DMS53 (cell line): ENCODE data around the gene DYDC2.

Experiments used
- DNase-seq: peaks from one replicate; lab custom pipeline; 2025; lab: John Stamatoyannopoulos, UW

The DYDC2 gene

GRCh38 chr10:80372675-80373074 lies 16.1 kb downstream of the DYDC2 start:
- DNase-seq = no peak

DNA sequence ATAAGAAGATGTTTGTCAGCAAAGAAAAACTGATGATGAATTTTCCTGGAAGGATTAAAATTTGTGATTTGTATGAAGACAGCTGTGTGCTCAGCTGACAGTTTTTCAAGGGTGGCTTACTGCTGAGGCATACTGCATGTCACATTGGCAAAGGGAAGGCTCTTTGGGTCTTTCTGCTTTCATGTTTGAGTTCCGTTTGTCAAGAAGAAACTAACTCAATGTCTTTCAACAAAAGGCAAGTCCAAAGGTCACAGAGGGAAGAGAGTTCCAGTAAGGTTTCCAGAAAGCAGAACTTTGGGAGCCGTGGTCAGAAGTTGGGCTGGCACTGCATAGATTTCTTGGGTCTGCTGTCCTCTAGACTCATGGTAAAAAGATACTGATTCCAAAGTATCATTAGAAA lies 16.9 kb downstream of the DYDC2 start:
- DNase-seq = no peak

- no peak for DNase-seq
Observed at GRCh38 chr10:80379701-80380100, 23.1 kb downstream of the DYDC2 start.

- no peak for DNase-seq
Observed at GRCh38 chr10:80380185-80380584, 23.6 kb downstream of the DYDC2 start.

GRCh38 chr10:80382989-80383388 lies 26.4 kb downstream of the DYDC2 start:
- peak; percentile 83 for DNase-seq

- no peak for DNase-seq
Observed at GRCh38 chr10:80390740-80391139, 34.2 kb downstream of the DYDC2 start.

DNA sequence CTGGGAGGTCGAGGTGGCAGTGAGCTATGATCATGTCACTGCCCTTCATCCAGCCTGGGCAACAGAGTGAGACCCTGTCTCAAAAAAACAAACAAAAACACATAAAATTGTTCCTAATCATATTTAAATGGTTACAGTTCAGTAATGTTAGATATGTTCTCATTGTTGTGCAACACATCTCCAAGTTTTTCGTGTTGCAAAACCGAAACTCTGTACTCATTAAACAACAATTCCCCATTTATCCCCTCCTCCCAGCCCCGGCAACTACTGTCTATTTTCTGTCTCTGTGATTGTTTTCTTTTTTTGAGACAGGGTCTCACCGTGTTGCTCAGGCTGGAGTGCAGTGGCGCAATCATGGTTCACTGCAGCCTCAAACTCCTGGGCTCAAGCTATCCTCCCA lies 35.7 kb downstream of the DYDC2 start:
- DNase-seq = no peak

DNA sequence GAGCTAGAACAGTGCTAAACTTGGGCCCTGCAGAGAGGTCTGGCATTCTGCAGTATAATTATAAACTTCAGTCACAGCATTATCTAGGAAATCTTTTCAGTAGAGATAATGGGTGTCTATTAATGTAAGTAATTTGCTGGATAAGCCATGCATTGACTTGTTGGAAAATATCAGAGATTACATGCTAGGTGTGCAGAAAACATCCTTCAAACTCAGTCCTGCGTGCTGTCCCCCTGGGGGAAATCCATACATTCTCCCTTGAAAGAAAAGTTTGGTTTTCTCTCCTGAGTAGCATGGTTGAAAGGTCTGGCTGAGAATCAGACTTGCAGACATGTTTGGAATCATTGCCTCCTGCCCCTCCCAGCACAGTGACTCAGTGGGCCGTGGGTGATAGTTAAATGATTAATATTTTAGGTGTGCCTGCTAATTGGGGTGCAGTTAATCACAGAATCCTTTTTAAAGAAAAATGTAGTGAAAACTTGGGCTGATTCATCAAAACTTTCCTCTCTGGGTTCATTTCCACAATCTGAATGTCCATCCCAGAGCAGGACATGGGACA lies 37.9 kb downstream of the DYDC2 start:
- DNase-seq = no peak

DNA sequence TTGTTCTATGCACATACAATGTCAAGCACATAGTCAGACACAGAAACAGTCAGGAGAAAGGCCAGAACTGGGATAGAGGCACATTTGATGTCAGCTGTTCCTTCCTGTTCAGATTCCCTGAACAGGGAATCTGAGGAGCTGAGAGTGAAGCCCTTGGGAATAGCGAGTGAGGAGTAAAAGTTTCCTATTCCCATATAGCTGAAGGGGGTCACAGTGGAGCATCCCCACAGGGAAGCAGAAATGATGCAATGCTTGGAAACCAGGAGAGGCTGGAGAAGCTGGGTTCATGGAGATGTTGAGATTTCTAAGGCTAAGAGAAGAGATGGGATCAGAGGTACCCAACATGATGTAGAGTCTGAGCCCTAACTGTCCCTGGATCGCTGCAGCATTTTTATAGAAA lies 40.4 kb downstream of the DYDC2 start:
- DNase-seq = no peak

GRCh38 chr10:80400136-80400804 lies 43.7 kb downstream of the DYDC2 start:
- DNase-seq = no peak

GRCh38 chr10:80405035-80405434 lies 48.5 kb downstream of the DYDC2 start:
- no peak for DNase-seq

DNA sequence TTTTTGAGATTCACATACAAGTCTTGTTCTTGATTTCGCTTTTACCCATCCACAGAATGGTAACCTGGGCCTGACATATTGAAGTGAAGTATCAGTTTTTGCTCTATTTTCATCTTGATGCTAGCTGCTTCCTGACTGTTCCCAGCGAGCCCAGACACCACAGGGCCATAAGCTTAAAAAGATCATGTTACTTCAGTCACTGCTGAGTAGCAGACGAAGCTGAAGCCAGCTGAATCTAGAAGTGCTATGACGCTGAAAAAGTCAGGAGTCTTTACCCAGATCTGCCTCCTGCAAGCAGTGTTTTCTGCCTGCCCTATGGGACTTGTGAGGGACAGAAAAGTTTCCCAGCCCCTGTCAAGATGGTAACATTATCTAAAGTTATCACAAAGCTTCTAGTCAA lies 49.0 kb downstream of the DYDC2 start:
- DNase-seq = peak; percentile 12

DNA sequence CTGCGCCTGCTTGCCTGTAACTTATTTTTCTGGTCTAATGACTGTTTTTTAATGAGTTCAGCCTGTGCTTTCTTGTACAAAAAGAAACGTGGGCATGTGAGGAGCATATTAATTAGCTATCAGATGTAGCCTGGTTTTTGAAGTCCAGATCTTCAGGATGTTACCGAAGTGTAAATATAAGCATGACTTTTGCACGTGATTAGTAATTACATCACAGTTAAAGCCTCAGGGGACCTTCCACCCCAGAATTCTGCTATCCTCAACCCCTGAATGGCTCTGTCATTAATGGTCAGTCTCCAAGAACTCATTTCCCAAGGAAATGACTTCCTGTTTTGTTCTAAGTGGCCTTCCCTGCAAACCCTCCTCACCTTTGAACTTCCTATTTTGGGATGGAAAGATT lies 49.6 kb downstream of the DYDC2 start:
- no peak for DNase-seq

DNA sequence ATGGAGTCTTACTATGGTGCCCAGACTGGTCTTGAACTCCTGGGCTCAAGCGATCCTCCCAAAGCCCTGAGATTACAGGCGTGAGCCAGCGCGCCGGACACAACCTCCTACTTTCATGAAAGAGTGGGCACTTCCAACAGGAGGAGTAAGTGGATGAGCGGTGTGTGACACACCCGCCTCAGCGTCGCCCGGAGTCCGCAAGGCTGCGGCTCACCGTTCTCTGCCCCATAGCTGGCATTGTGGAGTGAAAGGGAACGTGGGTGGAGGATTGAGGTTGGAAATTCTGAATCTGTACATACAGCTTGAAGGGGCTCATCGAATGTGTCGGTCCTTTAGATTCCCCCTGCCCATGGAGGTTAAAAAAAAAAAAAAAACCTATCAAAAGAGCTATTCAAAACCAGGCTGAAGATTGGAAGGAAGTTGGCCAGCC lies 51.2 kb downstream of the DYDC2 start:
- peak; percentile 83 for DNase-seq

GRCh38 chr10:80408242-80409101 lies 51.9 kb downstream of the DYDC2 start, which contains the start of gene PRXL2A:
Gene PRXL2A (plus strand): TSS chr10:80408551. CDS start chr10:80420468, 11,917 bp downstream.
- DNase-seq = peak; percentile 90

DNA sequence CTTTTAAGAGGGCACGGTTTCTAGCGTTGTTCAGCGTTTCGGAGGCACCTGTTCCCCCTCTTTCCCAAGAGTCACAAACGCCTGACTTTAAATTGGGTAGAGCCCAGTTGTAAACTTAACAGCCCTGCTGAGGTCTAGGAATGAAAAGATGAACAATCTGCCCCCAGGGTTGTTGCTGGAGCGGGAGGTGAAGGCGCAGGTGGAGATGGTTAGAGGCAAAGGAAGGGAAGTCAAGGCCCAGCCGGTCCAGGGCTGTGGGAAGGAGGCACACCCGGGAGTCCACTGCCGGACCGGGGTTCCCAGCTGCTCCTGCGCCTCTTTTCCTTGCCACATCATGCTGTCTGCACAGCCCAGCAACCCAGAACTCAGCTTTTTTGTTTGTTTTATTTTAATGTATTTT lies 52.5 kb downstream of the DYDC2 start:
- DNase-seq = peak; percentile 37

DNA sequence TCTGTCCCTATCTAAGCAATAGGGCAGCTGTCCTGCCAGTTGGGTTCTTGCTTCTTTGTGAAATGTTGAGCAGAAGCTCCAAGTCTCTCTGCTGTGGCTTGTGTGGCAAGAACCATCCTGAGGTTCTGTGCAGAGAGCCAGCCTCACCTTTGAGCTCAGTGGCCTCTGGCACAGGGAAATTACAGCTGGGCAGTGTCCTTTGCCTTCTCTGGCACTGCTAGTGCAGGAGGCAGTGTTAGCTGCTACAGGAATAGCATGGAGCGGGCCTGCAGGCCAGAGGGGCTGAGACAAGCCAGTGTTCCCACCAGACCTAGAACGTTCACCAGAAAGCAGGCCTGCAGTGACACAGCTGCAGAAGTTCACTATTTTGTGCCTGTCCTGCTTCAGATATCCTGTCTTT lies 53.5 kb downstream of the DYDC2 start:
- peak; percentile 9 for DNase-seq

DNA sequence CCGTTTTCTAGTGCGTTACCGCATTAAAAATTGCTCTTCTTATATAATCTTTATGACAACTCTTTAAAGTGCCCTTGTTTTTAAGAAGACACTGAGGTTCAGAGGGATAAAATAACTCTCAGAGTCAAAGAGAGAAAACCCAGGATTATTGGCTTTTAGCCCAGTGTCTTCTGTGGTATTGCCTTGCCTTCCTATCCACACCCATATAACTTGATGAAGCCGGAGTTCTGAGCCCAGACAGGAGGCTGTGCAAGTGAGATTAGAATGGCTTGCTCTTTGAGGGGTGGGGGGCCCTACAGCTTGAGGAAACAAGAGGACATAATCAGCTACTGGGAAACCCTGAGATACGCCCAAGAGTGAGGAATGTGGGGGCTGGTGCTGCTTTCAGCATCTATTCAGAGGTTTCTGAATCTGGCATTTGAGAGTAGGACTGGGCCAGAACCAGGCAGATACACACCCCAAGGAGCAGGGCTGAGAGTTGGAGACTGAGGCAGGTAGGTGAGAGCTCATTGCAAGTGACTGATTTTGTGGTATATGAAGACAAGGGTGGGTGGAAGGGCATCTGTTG lies 54.1 kb downstream of the DYDC2 start:
- DNase-seq = no peak

DNA sequence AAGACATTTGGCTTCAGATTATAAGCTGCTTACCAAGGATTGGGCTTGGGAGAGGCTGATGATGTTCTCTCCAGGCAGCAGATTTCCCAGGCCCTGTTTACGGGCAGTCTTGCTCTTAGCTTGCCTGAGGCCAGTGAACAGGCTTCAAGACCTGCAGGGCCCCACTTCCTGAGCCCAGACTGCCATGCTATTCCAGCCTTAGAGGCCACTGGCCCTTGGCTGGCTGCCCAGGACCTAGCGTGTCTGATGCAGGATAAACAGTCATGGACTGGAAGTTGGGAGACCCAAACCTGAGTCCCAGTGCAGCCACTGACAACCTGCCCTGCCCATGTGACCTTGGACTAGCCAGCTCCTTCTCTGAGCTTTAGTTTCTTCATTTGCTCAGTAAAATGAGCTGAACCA lies 54.7 kb downstream of the DYDC2 start:
- DNase-seq = peak; percentile 58

- no peak for DNase-seq
Observed at GRCh38 chr10:80411681-80412220, 55.2 kb downstream of the DYDC2 start.

- DNase-seq = peak; percentile 6
Observed at GRCh38 chr10:80412486-80412885, 55.9 kb downstream of the DYDC2 start.

GRCh38 chr10:80413271-80413996 lies 56.9 kb downstream of the DYDC2 start:
- DNase-seq = peak; percentile 66
